GM18508 (cell line): ENCODE results near the gene PSMG1.

Experiments
- ATAC-seq: cut with Tn5 transposase; IDR thresholded peaks from one replicate; pipeline ENCODE4 v1.9.1; 2021; ENCODE audit warnings: moderate number of reproducible peaks; ENCODE audit not compliant: insufficient read depth, unreplicated experiment

The PSMG1 gene

DNA sequence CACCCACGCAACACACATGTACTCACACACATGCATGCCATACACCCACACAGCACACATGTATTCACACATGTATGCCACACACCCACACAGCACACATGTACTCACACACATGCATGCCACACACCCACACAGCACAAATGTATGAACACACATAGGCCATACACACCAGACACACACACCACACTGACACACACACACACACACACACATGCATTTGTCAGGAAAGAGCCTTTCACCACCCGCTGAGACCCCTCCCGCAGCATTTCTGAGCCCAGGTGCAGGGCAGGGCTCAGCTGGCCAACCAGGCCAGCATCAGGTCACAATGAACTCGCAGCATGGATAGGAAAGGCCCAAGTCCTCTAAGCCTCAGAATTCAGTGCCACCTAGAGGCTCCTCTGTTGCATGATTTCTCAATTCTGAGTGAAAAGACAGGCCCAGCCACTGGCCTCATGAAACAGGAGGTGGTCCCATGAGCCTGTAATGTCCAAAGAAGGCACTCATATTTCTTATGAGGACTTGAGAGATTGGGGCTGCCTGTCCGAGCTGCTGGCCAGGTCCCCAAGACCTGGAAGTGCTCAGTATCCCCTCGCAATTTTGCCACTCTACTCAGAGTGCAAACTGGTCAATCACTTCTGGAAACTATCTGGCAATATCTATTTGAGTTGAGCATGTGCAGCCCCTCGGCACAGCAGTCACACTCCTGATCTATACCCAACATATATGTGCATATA is 57.3 kb downstream of the PSMG1 start:
- no peak for ATAC-seq
